K562 (cell line): ENCODE data around the gene CDT1. TPM values are rescaled to one million over a fixed set of nuclear protein-coding genes. Genes with fewer than 3 reads are reported as not detected.
A peak's percentile ranks its signal among the peaks of the same experiment; 100 is the strongest.

Experiments
- BDP1 ChIP-seq: IDR thresholded peaks from 3 replicates; pipeline ENCODE4 v1.6.1; 2011; ENCODE audit not compliant: insufficient read length, insufficient read depth
- C11orf30 ChIP-seq: fragments of 450-650 bp; IDR thresholded peaks from 2 replicates; pipeline ENCODE4 v1.6.1; 2016; ENCODE audit warnings: low read depth, mild to moderate bottlenecking
- CTBP1 ChIP-seq: fragments of 450-650 bp; IDR thresholded peaks from 2 replicates; pipeline ENCODE4 v1.6.1; 2016; ENCODE audit warnings: borderline replicate concordance
- EGR1 ChIP-seq: fragments of 450-650 bp; conservative IDR thresholded peaks from 2 replicates; pipeline ENCODE4 v1.6.1; 2017; ENCODE audit warnings: mild to moderate bottlenecking
- HOXB6 ChIP-seq: fragments of 250-450 bp; sonication (Bioruptor Pico); IDR thresholded peaks from 2 replicates; pipeline ENCODE4 v1.5.1; 2022; ENCODE audit warnings: mild to moderate bottlenecking, borderline replicate concordance
- NBN ChIP-seq: fragments of 450-650 bp; IDR thresholded peaks from 2 replicates; pipeline ENCODE4 v1.6.1; 2016; ENCODE audit warnings: low read depth, mild to moderate bottlenecking
- POLR2B ChIP-seq: fragments of 450-650 bp; IDR thresholded peaks from 2 replicates; pipeline ENCODE4 v1.6.1; 2018; ENCODE audit warnings: low read depth; ENCODE audit not compliant: partially characterized antibody
- RAD21 ChIP-seq, 2 experiments: fragments of 250-450 bp in 1 of 2; fragments of 450-650 bp in 1 of 2; sonication (Bioruptor Pico) in 1 of 2; formaldehyde crosslinking in 1 of 2; IDR thresholded peaks in 1 of 2; conservative IDR thresholded peaks in 1 of 2; 2 replicates each; pipeline versions ENCODE4 v1.4.0 to v1.8.0; 2020 to 2022; ENCODE audit warnings: mild to moderate bottlenecking in 2 of 2, moderate library complexity in 1 of 2
- TBL1XR1 ChIP-seq, 2 experiments: IDR thresholded peaks; 2 replicates each; pipeline ENCODE4 v1.6.1; 2012; ENCODE audit warnings: improper control_type of control experiment in 2 of 2, low read length in 2 of 2, mild to moderate bottlenecking in 1 of 2
- ZBTB1 ChIP-seq: sonication (generic); formaldehyde crosslinking; IDR thresholded peaks from 2 replicates; pipeline ENCODE4 v1.8.1; 2023; ENCODE audit warnings: missing genetic modification reagents, low read depth, mild to moderate bottlenecking, borderline replicate concordance
- polyA plus RNA-seq, 8 experiments: library from polyadenylated mRNA; depleted of rRNA in 4 of 8; stranded (reverse) in 5 of 8; unstranded in 3 of 8; fragments of >200 nt; fragmentation: Nextera tagmentation in 2 of 8; fragmentation: Illumina TruSeq in 1 of 8; extraction: Ambion mirVana in 2 of 8; extraction: Trizol in 1 of 8; gene quantifications; 2 replicates each; pipeline versions ENCODE4 v1.2.1 to v1.2.3, GENCODE V29; 2011 to 2014; ENCODE audit warnings: inconsistent platforms in 1 of 8, missing spikeins in 1 of 8
- total RNA-seq, 7 experiments: library from RNA; depleted of rRNA in 6 of 7; stranded (reverse); fragments of >200 nt in 6 of 7; fragmentation: Illumina TruSeq in 2 of 7; extraction: Trizol in 2 of 7; gene quantifications; 2 replicates each; pipeline versions ENCODE4 v1.2.1 to v1.2.3, GENCODE V29; 2011 to 2021; ENCODE audit warnings: low replicate concordance in 1 of 7
- TF ChIP-seq, protein P1 (sequence below): fragments of 200-400 bp; formaldehyde crosslinking; IDR thresholded peaks from 2 replicates; pipeline ENCODE4 v1.6.1; 2017; ENCODE audit warnings: mild to moderate bottlenecking, low read depth, low read length, moderate library complexity
- TF ChIP-seq, protein P2 (sequence below): fragments of 450-650 bp; IDR thresholded peaks from 2 replicates; pipeline ENCODE4 v1.6.1; 2017; ENCODE audit warnings: antibody characterized with exemption
- TF ChIP-seq, protein P3 (sequence below): fragments of 450-650 bp; IDR thresholded peaks from 2 replicates; pipeline ENCODE4 v1.6.1; 2016; ENCODE audit warnings: borderline replicate concordance
- TF ChIP-seq, protein P4 (sequence below): fragments of 250-450 bp; sonication (Bioruptor Pico); IDR thresholded peaks from 2 replicates; pipeline ENCODE4 v1.4.0; 2020

CDT1 gene
- total and polyA plus RNA-seq, 9 of the 15 experiments (the other 6 are each of a cell fraction or from before 2014, with no cell fraction given): 0.92 to 178 (median 14.2) TPM

DNA sequence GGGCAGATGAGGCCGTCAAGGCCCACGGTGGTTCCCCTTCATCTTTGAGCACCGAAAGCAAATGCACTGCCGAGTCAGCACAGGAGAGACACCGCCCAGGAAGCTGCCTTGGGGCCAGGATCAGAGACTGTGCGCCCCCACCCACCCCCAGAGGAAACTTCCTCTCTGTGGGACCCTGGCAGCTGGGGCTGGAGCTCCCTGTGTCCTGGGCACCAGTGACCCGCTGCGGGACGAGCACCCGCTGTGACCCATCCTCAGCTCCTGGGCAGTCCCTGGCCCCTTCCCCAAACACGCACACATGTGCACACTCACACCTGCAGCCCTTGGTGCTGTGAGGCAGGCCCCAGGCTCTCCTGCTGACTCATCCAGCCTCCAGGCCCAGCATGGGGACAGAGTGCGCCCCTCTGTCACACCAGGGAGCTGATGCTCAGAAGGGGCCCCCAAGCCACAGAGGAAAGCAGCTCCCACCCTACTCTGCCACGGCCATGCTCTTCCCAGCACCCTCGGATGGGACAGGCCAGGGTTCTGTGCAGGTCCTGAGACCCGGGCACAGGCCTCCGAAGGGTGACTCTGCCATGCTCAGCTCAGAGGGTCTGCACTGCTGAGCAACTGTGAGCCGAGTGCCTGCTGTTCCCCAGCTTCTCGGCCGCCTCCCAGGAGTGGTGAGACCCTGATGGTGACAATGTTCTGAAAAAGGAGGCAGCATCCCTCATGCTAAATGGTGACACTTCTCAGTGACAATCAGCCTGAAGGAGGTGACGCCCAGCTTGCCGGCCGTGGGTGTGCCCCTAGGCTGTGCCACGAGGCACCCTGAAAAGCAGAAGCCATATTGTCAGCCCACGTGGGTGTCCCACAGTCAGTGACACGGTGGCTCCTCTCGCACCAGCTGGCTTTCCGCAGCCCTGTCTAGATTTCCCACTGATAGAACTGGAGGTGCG is 22.2 kb upstream of the CDT1 start (continued):
- TF ChIP-seq, protein P1, sequence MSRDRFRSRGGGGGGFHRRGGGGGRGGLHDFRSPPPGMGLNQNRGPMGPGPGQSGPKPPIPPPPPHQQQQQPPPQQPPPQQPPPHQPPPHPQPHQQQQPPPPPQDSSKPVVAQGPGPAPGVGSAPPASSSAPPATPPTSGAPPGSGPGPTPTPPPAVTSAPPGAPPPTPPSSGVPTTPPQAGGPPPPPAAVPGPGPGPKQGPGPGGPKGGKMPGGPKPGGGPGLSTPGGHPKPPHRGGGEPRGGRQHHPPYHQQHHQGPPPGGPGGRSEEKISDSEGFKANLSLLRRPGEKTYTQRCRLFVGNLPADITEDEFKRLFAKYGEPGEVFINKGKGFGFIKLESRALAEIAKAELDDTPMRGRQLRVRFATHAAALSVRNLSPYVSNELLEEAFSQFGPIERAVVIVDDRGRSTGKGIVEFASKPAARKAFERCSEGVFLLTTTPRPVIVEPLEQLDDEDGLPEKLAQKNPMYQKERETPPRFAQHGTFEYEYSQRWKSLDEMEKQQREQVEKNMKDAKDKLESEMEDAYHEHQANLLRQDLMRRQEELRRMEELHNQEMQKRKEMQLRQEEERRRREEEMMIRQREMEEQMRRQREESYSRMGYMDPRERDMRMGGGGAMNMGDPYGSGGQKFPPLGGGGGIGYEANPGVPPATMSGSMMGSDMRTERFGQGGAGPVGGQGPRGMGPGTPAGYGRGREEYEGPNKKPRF: no peak
- TF ChIP-seq TBL1XR1 (IDR thresholded peaks at IDR 0.05; ENCODE audit: low read length in 2 of 2): 0 out of 4 replicates have a peak, but pooled peaks of 1 of the 2 experiments have one; percentile 35
- TF ChIP-seq POLR2B: no peak
- no peak for TF ChIP-seq BDP1
- peak; percentile 96 for TF ChIP-seq C11orf30
- TF ChIP-seq RAD21 (CRISPR knock-in tag; conservative IDR thresholded peaks at IDR 0.05 in 1 of 2, IDR thresholded peaks at IDR 0.05 in 1 of 2): peak in 1 of 2 experiments; percentile 20; a peak in 1 of 4 replicates
- TF ChIP-seq HOXB6 (CRISPR knock-in tag): no peak
- peak; percentile 42; the same call in 1 of the 2 replicates for TF ChIP-seq EGR1
- TF ChIP-seq, protein P2, sequence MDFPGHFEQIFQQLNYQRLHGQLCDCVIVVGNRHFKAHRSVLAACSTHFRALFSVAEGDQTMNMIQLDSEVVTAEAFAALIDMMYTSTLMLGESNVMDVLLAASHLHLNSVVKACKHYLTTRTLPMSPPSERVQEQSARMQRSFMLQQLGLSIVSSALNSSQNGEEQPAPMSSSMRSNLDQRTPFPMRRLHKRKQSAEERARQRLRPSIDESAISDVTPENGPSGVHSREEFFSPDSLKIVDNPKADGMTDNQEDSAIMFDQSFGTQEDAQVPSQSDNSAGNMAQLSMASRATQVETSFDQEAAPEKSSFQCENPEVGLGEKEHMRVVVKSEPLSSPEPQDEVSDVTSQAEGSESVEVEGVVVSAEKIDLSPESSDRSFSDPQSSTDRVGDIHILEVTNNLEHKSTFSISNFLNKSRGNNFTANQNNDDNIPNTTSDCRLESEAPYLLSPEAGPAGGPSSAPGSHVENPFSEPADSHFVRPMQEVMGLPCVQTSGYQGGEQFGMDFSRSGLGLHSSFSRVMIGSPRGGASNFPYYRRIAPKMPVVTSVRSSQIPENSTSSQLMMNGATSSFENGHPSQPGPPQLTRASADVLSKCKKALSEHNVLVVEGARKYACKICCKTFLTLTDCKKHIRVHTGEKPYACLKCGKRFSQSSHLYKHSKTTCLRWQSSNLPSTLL: no peak
- peak; percentile 75; the same call in 1 of the 2 replicates for TF ChIP-seq CTBP1
- TF ChIP-seq, protein P3, sequence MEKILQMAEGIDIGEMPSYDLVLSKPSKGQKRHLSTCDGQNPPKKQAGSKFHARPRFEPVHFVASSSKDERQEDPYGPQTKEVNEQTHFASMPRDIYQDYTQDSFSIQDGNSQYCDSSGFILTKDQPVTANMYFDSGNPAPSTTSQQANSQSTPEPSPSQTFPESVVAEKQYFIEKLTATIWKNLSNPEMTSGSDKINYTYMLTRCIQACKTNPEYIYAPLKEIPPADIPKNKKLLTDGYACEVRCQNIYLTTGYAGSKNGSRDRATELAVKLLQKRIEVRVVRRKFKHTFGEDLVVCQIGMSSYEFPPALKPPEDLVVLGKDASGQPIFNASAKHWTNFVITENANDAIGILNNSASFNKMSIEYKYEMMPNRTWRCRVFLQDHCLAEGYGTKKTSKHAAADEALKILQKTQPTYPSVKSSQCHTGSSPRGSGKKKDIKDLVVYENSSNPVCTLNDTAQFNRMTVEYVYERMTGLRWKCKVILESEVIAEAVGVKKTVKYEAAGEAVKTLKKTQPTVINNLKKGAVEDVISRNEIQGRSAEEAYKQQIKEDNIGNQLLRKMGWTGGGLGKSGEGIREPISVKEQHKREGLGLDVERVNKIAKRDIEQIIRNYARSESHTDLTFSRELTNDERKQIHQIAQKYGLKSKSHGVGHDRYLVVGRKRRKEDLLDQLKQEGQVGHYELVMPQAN: peak; percentile 93
- no peak for TF ChIP-seq ZBTB1 (CRISPR knock-in tag)
- TF ChIP-seq NBN: peak; percentile 53; the same call in 1 of the 2 replicates
- TF ChIP-seq, protein P4, sequence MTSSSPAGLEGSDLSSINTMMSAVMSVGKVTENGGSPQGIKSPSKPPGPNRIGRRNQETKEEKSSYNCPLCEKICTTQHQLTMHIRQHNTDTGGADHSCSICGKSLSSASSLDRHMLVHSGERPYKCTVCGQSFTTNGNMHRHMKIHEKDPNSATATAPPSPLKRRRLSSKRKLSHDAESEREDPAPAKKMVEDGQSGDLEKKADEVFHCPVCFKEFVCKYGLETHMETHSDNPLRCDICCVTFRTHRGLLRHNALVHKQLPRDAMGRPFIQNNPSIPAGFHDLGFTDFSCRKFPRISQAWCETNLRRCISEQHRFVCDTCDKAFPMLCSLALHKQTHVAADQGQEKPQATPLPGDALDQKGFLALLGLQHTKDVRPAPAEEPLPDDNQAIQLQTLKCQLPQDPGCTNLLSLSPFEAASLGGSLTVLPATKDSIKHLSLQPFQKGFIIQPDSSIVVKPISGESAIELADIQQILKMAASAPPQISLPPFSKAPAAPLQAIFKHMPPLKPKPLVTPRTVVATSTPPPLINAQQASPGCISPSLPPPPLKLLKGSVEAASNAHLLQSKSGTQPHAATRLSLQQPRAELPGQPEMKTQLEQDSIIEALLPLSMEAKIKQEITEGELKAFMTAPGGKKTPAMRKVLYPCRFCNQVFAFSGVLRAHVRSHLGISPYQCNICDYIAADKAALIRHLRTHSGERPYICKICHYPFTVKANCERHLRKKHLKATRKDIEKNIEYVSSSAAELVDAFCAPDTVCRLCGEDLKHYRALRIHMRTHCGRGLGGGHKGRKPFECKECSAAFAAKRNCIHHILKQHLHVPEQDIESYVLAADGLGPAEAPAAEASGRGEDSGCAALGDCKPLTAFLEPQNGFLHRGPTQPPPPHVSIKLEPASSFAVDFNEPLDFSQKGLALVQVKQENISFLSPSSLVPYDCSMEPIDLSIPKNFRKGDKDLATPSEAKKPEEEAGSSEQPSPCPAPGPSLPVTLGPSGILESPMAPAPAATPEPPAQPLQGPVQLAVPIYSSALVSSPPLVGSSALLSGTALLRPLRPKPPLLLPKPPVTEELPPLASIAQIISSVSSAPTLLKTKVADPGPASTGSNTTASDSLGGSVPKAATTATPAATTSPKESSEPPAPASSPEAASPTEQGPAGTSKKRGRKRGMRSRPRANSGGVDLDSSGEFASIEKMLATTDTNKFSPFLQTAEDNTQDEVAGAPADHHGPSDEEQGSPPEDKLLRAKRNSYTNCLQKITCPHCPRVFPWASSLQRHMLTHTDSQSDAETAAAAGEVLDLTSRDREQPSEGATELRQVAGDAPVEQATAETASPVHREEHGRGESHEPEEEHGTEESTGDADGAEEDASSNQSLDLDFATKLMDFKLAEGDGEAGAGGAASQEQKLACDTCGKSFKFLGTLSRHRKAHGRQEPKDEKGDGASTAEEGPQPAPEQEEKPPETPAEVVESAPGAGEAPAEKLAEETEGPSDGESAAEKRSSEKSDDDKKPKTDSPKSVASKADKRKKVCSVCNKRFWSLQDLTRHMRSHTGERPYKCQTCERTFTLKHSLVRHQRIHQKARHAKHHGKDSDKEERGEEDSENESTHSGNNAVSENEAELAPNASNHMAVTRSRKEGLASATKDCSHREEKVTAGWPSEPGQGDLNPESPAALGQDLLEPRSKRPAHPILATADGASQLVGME (CRISPR knock-in tag): no peak
